BLaER1 (cell line): Measurements from ENCODE around the gene COQ6.

ENCODE experiments used
- H3K27ac ChIP-seq: shearing (Covaris generic); formaldehyde crosslinking; 2 replicates; pipeline ENCODE4 v1.8.1; 2022
- H3K27me3 ChIP-seq: shearing (Covaris generic); formaldehyde crosslinking; 2 replicates; pipeline ENCODE4 v1.8.1; 2022
- H3K36me3 ChIP-seq: shearing (Covaris generic); formaldehyde crosslinking; 2 replicates; pipeline ENCODE4 v1.8.1; 2022
- H3K4me1 ChIP-seq: shearing (Covaris generic); formaldehyde crosslinking; 2 replicates; pipeline ENCODE4 v1.8.1; 2022
- H3K4me2 ChIP-seq: shearing (Covaris generic); formaldehyde crosslinking; 2 replicates; pipeline ENCODE4 v1.8.1; 2022
- H3K4me3 ChIP-seq: shearing (Covaris generic); formaldehyde crosslinking; 2 replicates; pipeline ENCODE4 v1.8.1; 2022
- H3K9ac ChIP-seq: shearing (Covaris generic); formaldehyde crosslinking; 2 replicates; pipeline ENCODE4 v1.8.1; 2022
- H3K9me3 ChIP-seq: shearing (Covaris generic); formaldehyde crosslinking; 2 replicates; pipeline ENCODE4 v1.8.1; 2022
- H4K20me1 ChIP-seq: shearing (Covaris generic); formaldehyde crosslinking; 2 replicates; pipeline ENCODE4 v1.8.1; 2022
- Cebpa-rat ChIP-seq: shearing (Covaris generic); IDR thresholded peaks from 2 replicates; pipeline ENCODE4 v1.8.1; 2022

The COQ6 gene

DNA sequence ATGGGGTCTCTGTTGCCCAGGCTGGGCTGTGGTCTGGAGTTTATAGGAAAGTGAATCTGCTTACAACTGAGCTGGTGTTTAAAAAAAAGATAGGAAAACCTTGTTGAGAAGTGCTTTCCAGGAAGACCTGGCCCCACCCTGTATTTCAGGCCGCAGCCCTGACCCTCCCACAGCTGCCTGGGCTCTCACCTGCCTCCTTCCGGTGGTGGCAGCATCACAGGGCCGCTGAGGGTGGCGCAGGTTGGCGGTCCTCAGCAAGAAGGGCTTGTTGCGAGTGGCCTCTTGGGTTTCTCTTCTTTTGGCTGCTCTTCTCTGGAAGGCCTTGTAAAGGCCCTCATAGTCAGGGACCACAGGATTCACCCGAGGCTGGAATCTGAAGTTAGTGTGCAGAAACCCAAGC, 7.9 kb upstream of the COQ6 start:
- H3K36me3 ChIP-seq: peaks cover under 1% of the 10 kb centered on the region; the same call in 1 of the 2 replicates

DNA sequence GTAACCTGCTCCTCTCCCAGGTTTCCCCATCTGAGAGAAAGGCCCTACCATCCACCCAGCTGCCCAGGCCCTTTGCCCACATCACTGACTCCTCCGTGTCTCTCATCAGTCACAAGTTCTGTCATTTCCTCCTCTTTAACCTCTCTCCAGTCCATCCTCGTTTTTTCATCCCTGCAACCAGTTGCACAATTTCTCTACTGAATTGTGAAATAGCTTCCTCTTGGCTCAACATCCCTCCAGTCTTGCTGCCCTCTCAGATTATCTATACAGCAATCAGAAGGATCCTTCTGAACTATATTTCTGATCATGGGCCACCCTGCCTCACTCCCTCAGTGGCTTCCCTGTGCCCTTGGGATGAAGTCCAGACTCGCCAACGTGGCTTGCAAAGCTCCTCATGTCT, 7.0 kb upstream of the COQ6 start:
- peak overlapping the region; percentile 16; the same call in 1 of the 2 replicates for H3K4me2 ChIP-seq
- H3K27me3 ChIP-seq: no peaks in the 10 kb centered on the region
- TF ChIP-seq Cebpa-rat: peak; percentile 70; the same call in 1 of the 2 replicates

More for the DNA sequence above, 7.9 kb upstream of the COQ6 start:
- H3K9me3 ChIP-seq: no peaks in the 10 kb centered on the region
- H3K4me2 ChIP-seq: no peak overlapping the region
- peaks cover 8% of the 10 kb centered on the region; the same call in 1 of the 2 replicates for H3K4me1 ChIP-seq
- no peak for TF ChIP-seq Cebpa-rat
- H3K9ac ChIP-seq: no peak overlapping the region
- no peaks in the 10 kb centered on the region for H4K20me1 ChIP-seq
- H3K27ac ChIP-seq: no peak overlapping the region
- H3K27me3 ChIP-seq: no peaks in the 10 kb centered on the region
- H3K4me3 ChIP-seq: no peak overlapping the region

DNA sequence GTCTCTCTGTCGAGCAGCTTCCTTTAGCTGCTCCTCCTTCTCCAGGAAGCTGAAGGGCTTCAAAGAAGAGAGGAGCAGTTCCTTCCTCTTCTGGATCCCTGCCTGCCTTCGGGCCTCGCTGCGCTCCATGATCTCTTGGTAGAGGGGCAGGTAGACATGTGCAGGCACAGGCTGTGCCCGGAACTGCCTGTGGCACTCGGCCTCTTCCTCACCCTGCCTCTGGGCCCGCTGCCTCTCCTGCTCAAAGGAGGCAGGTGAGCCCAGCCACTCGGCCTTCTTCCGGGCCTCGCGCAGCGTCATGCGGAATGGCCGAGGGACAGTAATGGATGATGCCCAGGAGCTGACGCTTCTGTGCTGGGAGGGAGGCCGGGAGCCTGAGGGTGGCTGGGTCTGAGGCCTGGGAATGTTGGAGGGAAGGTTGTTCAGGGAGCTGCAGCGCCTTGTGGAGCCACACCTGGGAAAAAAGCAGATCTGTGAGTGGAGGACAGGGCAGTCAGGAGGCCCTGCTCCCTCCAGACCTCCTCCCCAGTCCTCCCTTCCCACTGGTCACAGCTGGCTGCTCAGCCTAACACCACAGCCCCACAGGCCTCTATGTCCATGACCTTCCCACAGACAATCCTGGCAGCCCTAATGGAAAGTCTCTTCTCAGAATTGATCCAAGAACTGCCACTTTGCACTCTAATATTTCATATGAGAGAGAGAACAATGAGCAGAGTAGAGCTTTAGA, 5.5 kb upstream of the COQ6 start:
- Histone ChIP-seq H3K9ac (no peak overlapping the region), H3K36me3 (no peaks in the 10 kb centered on the region), H3K4me2 (no peak overlapping the region), H3K4me1 (peaks cover 13% of the 10 kb centered on the region; the same call in 1 of the 2 replicates), H3K9me3 (no peaks in the 10 kb centered on the region), H3K27me3 (no peaks in the 10 kb centered on the region), H4K20me1 (no peaks in the 10 kb centered on the region), H3K27ac (no peak overlapping the region), H3K4me3 (no peak overlapping the region)
- TF ChIP-seq Cebpa-rat: no peak

More for the DNA sequence above, 7.0 kb upstream of the COQ6 start:
- H3K36me3 ChIP-seq: no peaks in the 10 kb centered on the region
- peaks cover 8% of the 10 kb centered on the region; the same call in 1 of the 2 replicates for H3K4me1 ChIP-seq
- no peak overlapping the region for H3K4me3 ChIP-seq
- H3K9me3 ChIP-seq: no peaks in the 10 kb centered on the region
- H3K27ac ChIP-seq: no peak overlapping the region
- no peak overlapping the region for H3K9ac ChIP-seq
- H4K20me1 ChIP-seq: no peaks in the 10 kb centered on the region

DNA sequence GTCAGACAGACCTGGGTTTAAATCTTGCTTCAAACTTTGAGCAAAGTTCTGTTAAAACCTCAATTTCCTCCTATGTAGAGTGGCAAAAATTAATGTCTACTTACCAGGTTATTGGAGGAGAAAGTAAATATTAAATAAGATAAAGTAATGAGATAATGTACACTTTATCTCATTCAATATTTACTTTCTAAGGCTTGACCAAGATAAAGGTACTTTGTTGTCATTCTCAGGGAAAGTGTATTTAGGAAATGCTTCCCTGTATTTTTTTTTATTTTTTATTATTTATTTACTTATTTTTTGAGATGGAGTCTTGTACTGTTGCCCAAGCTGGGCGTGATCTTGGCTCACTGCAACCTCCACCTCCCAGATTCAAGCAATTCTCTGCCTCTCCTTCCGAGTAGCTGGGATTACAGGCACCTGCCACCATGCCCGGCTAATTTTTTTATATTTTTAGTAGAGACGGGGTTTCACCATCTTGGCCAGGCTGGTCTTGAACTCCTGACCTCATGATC, 4.9 kb upstream of the COQ6 start:
- Histone ChIP-seq H3K9me3 (no peaks in the 10 kb centered on the region), H4K20me1 (no peaks in the 10 kb centered on the region), H3K9ac (no peak overlapping the region), H3K27ac (no peak overlapping the region), H3K27me3 (no peaks in the 10 kb centered on the region), H3K4me2 (no peak overlapping the region), H3K4me3 (no peak overlapping the region), H3K4me1 (peaks cover 13% of the 10 kb centered on the region; the same call in 1 of the 2 replicates), H3K36me3 (no peaks in the 10 kb centered on the region)
- TF ChIP-seq Cebpa-rat: no peak

DNA sequence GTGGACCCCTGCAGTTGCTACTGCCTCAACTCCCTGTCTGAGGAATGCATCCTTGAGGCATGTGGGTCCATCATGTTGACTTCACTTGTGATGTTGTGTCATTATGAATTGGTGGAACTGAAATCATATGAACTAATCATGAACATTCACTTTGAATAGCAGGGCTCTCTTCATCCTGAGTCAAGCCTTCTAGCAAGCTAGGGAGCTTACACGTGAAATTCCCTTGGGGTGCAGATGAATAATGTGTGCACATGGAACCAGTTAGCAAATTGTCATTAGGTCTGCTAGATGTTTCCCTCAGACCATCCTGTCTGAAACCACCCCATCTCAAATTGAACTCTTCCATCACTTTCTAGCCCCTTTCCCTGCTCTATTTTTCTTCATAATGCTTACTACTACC, 3.6 kb downstream of the COQ6 start:
- no peak overlapping the region for H3K27ac ChIP-seq
- H4K20me1 ChIP-seq: no peaks in the 10 kb centered on the region
- no peaks in the 10 kb centered on the region for H3K9me3 ChIP-seq
- H3K9ac ChIP-seq: no peak overlapping the region
- H3K4me2 ChIP-seq: no peak overlapping the region
- H3K4me3 ChIP-seq: no peak overlapping the region
- H3K27me3 ChIP-seq: no peaks in the 10 kb centered on the region
- peaks cover 14% of the 10 kb centered on the region for H3K4me1 ChIP-seq
- peaks cover 37% of the 10 kb centered on the region for H3K36me3 ChIP-seq
- TF ChIP-seq Cebpa-rat: no peak

DNA sequence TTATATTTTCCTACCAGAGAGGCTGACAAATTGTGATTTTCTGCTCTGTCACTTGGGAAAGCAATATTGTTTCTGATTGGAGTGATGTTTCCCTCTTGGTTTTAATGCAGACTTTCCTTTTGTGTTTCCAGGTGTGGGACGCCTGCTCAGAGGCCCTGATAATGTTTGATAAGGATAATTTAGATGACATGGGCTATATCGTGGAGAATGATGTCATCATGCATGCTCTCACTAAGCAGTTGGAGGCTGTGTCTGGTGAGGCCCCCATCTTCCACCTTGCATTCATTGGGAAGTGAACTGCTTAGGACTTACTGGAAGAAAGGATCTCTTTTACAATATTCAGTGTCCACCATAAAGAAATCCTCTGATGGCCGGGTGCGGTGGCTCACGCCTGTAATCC, 5.6 kb downstream of the COQ6 start:
- Histone ChIP-seq H3K9me3 (no peaks in the 10 kb centered on the region), H3K27ac (no peak overlapping the region), H3K27me3 (no peaks in the 10 kb centered on the region), H3K36me3 (peaks cover 55% of the 10 kb centered on the region), H3K4me3 (no peak overlapping the region), H3K4me2 (no peak overlapping the region), H3K4me1 (peaks cover 4% of the 10 kb centered on the region; the same call in 1 of the 2 replicates), H4K20me1 (no peaks in the 10 kb centered on the region), H3K9ac (no peak overlapping the region)
- TF ChIP-seq Cebpa-rat: no peak

DNA sequence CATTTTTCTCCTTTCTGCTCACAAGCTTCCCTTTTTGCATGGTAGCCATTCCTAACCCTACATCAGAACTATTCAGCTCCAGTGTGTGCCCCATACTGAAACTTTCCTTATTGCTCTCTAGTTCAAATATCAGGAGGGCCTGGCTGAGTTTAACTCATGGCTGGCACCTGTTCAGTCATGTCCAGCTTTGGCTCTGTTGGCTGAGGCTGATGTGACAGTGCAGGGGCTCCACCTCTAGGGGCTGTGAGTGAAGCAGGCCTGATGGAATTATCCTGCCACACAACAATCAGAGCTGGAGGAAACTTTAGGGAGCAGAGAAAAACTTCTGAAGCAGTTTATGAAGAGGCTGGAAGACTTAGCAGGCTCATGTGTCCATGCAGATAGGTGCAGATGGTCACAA, 8.5 kb downstream of the COQ6 start:
- H4K20me1 ChIP-seq: no peaks in the 10 kb centered on the region
- no peaks in the 10 kb centered on the region for H3K9me3 ChIP-seq
- H3K4me1 ChIP-seq: no peaks in the 10 kb centered on the region
- H3K27me3 ChIP-seq: no peaks in the 10 kb centered on the region
- no peak overlapping the region for H3K9ac ChIP-seq
- no peak overlapping the region for H3K27ac ChIP-seq
- H3K4me2 ChIP-seq: no peak overlapping the region
- no peak overlapping the region for H3K4me3 ChIP-seq
- peaks cover 74% of the 10 kb centered on the region for H3K36me3 ChIP-seq
- no peak for TF ChIP-seq Cebpa-rat

DNA sequence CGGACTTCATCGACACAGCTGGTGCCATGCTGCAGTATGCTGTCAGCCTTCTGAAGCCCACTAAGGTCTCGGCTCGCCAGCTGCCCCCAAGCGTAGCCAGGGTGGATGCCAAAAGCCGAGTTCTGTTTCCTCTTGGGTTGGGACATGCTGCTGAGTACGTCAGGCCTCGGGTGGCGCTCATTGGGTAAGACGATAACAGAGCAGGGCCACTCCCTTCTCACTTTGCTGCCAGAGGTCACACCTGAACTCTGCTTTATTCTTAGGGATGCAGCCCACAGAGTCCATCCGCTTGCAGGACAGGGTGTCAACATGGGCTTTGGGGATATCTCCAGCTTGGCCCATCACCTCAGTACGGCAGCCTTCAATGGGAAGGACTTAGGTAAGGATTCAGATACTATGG, 11.1 kb downstream of the COQ6 start:
- TF ChIP-seq Cebpa-rat: no peak
- Histone ChIP-seq H3K27me3 (no peaks in the 10 kb centered on the region), H3K4me2 (no peak overlapping the region), H4K20me1 (no peaks in the 10 kb centered on the region), H3K9ac (no peak overlapping the region), H3K9me3 (no peaks in the 10 kb centered on the region), H3K4me1 (no peaks in the 10 kb centered on the region), H3K36me3 (peaks cover 76% of the 10 kb centered on the region), H3K4me3 (no peak overlapping the region), H3K27ac (no peak overlapping the region)

DNA sequence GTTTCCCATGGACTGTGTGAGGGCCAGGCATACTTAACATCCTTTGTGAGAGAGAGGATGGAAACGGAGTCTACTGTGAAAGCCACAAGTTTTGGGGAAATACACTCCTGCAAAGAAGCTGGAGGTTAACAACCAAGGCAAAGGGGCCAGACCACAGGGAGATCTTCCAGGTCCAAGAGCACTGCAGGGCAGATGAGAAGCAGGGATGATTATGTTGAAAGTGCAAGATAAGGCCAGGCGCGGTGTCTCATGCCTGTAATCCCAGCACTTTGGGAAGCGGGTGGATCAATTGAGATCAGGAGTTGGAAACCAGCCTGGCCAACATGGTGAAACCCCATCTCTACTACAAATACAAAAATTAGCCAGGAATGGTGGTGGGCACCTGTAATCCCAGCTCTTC, 15.1 kb downstream of the COQ6 start:
- no peak overlapping the region for H3K4me2 ChIP-seq
- no peak overlapping the region for H3K27ac ChIP-seq
- H3K27me3 ChIP-seq: no peaks in the 10 kb centered on the region
- TF ChIP-seq Cebpa-rat: no peak
- H4K20me1 ChIP-seq: no peaks in the 10 kb centered on the region
- H3K4me3 ChIP-seq: no peak overlapping the region
- no peak overlapping the region for H3K9ac ChIP-seq
- no peaks in the 10 kb centered on the region for H3K9me3 ChIP-seq
- H3K4me1 ChIP-seq: no peaks in the 10 kb centered on the region
- H3K36me3 ChIP-seq: peaks cover 78% of the 10 kb centered on the region

DNA sequence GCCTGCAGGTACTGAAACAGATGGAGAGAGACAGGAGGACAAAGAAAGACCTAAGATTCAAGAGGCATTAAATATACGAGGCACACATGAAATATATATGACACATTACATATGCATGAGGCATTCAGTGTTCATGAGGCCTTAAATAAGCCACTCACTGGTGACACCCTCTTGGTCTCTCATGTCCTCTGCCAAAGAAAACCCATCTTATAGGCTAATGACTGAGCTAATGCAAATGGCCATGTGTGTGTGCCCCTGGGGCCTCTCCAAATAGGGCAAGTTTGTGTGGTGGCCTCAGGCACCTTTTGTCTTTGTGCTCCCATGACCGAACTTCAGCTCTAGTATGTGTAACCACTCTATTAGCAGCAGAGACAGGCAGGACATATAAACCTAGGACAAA, 18.8 kb downstream of the COQ6 start:
- Histone ChIP-seq H3K4me1 (no peaks in the 10 kb centered on the region), H3K36me3 (peaks cover 61% of the 10 kb centered on the region), H3K9me3 (no peaks in the 10 kb centered on the region), H3K4me3 (no peak overlapping the region), H3K9ac (no peak overlapping the region), H3K4me2 (no peak overlapping the region), H3K27me3 (no peaks in the 10 kb centered on the region), H3K27ac (no peak overlapping the region), H4K20me1 (no peaks in the 10 kb centered on the region)
- no peak for TF ChIP-seq Cebpa-rat
